ENCODE data around the gene CRYGS. TPM values are rescaled to one million over a fixed set of nuclear protein-coding genes. Genes with fewer than 3 reads are reported as not detected.
"Not testable (repeated sequence)": the region's sequence is repeated elsewhere in the genome, so short reads cannot be mapped to it uniquely, and the experiment has no call there.

Gene CRYGS
- total RNA-seq, 1 donor from 2014 or later: 1.3 TPM

GRCh38 chr3:186532598-186533072, 11.5 kb downstream of the CRYGS start:
- Mint-ChIP-seq H3K9me3 (ENCODE audit: unreplicated experiment) (peaks cover 5% of the 10 kb centered on the region), H3K27me3 (ENCODE audit: low read depth, unreplicated experiment) (peaks cover 17% of the 10 kb centered on the region), H3K36me3 (ENCODE audit: low read depth, unreplicated experiment) (peaks cover 2% of the 10 kb centered on the region), H3K4me3 (ENCODE audit: unreplicated experiment) (no peak overlapping the region), H3K27ac (ENCODE audit: unreplicated experiment) (no peak overlapping the region), H3K4me1 (ENCODE audit: low read depth, unreplicated experiment) (peaks cover 8% of the 10 kb centered on the region)
- DNase-seq (ENCODE audit: low read depth) (no peak), FAIRE-seq (no peak)
- Histone ChIP-seq H3K27me3 (ENCODE audit: insufficient read depth, low read length) (no peaks in the 10 kb centered on the region), H3K79me2 (ENCODE audit: insufficient read depth, low read length) (no peaks in the 10 kb centered on the region), H3K27ac (ENCODE audit: low read depth, low read length) (no peak overlapping the region), H2AFZ (ENCODE audit: low read depth, low read length) (no peak overlapping the region), H4K20me1 (ENCODE audit: insufficient read depth, low read length) (no peaks in the 10 kb centered on the region), H3K4me2 (ENCODE audit: low read length) (no peak overlapping the region), H3K9me3 (ENCODE audit: insufficient read depth, low read depth, low read length) (no peaks in the 10 kb centered on the region), H3K9ac (ENCODE audit: low read length) (no peak overlapping the region), H3K4me3 (ENCODE audit: insufficient read depth, low read depth, low read length) (no peak overlapping the region), H3K36me3 (ENCODE audit: insufficient read depth, low read length) (no peaks in the 10 kb centered on the region), H3K4me1 (ENCODE audit: insufficient read depth, low read length) (peaks cover 7% of the 10 kb centered on the region)
- TF ChIP-seq, protein P1, sequence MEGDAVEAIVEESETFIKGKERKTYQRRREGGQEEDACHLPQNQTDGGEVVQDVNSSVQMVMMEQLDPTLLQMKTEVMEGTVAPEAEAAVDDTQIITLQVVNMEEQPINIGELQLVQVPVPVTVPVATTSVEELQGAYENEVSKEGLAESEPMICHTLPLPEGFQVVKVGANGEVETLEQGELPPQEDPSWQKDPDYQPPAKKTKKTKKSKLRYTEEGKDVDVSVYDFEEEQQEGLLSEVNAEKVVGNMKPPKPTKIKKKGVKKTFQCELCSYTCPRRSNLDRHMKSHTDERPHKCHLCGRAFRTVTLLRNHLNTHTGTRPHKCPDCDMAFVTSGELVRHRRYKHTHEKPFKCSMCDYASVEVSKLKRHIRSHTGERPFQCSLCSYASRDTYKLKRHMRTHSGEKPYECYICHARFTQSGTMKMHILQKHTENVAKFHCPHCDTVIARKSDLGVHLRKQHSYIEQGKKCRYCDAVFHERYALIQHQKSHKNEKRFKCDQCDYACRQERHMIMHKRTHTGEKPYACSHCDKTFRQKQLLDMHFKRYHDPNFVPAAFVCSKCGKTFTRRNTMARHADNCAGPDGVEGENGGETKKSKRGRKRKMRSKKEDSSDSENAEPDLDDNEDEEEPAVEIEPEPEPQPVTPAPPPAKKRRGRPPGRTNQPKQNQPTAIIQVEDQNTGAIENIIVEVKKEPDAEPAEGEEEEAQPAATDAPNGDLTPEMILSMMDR (IDR thresholded peaks at IDR 0.05; ENCODE audit: insufficient read depth, low read depth, low read length): no peak
- TF ChIP-seq EZH2 (IDR thresholded peaks at IDR 0.05; ENCODE audit: insufficient read depth, low read length): no peak

- H2AFZ ChIP-seq (ENCODE audit: low read depth, low read length); H3K79me2 ChIP-seq (ENCODE audit: insufficient read depth, low read length); H3K9me3 ChIP-seq (ENCODE audit: insufficient read depth, low read depth, low read length); FAIRE-seq; H3K4me1 Mint-ChIP-seq (ENCODE audit: low read depth, unreplicated experiment); H3K9ac ChIP-seq (ENCODE audit: low read length); H3K36me3 ChIP-seq (ENCODE audit: insufficient read depth, low read length); H4K20me1 ChIP-seq (ENCODE audit: insufficient read depth, low read length); H3K4me3 Mint-ChIP-seq (ENCODE audit: unreplicated experiment); H3K27me3 ChIP-seq (ENCODE audit: insufficient read depth, low read length); H3K9me3 Mint-ChIP-seq (ENCODE audit: unreplicated experiment); H3K4me3 ChIP-seq (ENCODE audit: insufficient read depth, low read depth, low read length); H3K36me3 Mint-ChIP-seq (ENCODE audit: low read depth, unreplicated experiment); H3K27ac Mint-ChIP-seq (ENCODE audit: unreplicated experiment); H3K27ac ChIP-seq (ENCODE audit: low read depth, low read length); H3K4me2 ChIP-seq (ENCODE audit: low read length); H3K4me1 ChIP-seq (ENCODE audit: insufficient read depth, low read length); DNase-seq (ENCODE audit: low read depth): not testable (repeated sequence)
- H3K27me3 Mint-ChIP-seq (ENCODE audit: low read depth, unreplicated experiment): peaks cover 24% of the 10 kb centered on the region
Measured at GRCh38 chr3:186531694-186532093, 12.5 kb downstream of the CRYGS start.

DNA sequence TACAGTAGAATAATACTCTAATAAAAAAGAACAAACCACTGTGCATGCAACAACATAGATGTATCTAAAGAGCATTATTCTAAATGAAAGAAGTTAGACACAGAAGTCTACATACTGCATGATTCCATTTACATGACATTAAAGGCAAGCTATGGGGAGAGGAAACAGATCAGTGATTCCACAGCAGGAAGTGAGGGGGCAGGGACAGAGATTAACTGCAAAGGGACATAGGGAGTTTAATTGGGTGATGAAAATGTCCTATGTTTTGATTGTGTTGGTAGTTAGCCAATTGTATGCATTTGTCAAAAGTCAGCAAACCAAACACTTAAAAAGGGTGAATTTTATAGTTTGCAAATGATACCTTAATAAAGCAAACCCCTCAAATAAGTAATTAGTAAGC, 13.8 kb downstream of the CRYGS start:
- Histone ChIP-seq H4K20me1 (ENCODE audit: insufficient read depth, low read length) (no peaks in the 10 kb centered on the region), H3K27ac (ENCODE audit: low read depth, low read length) (no peak overlapping the region), H3K27me3 (ENCODE audit: insufficient read depth, low read length) (no peaks in the 10 kb centered on the region), H3K4me3 (ENCODE audit: insufficient read depth, low read depth, low read length) (no peak overlapping the region), H3K9me3 (ENCODE audit: insufficient read depth, low read depth, low read length) (no peaks in the 10 kb centered on the region), H3K4me2 (ENCODE audit: low read length) (no peak overlapping the region), H3K9ac (ENCODE audit: low read length) (no peak overlapping the region), H3K4me1 (ENCODE audit: insufficient read depth, low read length) (no peaks in the 10 kb centered on the region), H3K36me3 (ENCODE audit: insufficient read depth, low read length) (no peaks in the 10 kb centered on the region), H3K79me2 (ENCODE audit: insufficient read depth, low read length) (no peaks in the 10 kb centered on the region), H2AFZ (ENCODE audit: low read depth, low read length) (no peak overlapping the region)
- Mint-ChIP-seq H3K36me3 (ENCODE audit: low read depth, unreplicated experiment) (no peaks in the 10 kb centered on the region), H3K27me3 (ENCODE audit: low read depth, unreplicated experiment) (peaks cover 35% of the 10 kb centered on the region), H3K27ac (ENCODE audit: unreplicated experiment) (no peak overlapping the region), H3K4me1 (ENCODE audit: low read depth, unreplicated experiment) (peaks cover 3% of the 10 kb centered on the region), H3K4me3 (ENCODE audit: unreplicated experiment) (no peak overlapping the region), H3K9me3 (ENCODE audit: unreplicated experiment) (peaks cover 5% of the 10 kb centered on the region)
- TF ChIP-seq, protein P1 (IDR thresholded peaks at IDR 0.05; ENCODE audit: insufficient read depth, low read depth, low read length): no peak
- no peak for TF ChIP-seq EZH2 (IDR thresholded peaks at IDR 0.05; ENCODE audit: insufficient read depth, low read length)
- FAIRE-seq (no peak), DNase-seq (ENCODE audit: low read depth) (no peak)
